WTC11 (cell line): ENCODE measurements around the gene GPLD1.

Experiments used
- AFF4 ChIP-seq: sonication (generic); formaldehyde crosslinking; IDR thresholded peaks from 2 replicates; pipeline ENCODE4 v1.8.1; 2023; ENCODE audit warnings: mild to moderate bottlenecking, missing genetic modification reagents, borderline replicate concordance
- ATF3 ChIP-seq: sonication (generic); formaldehyde crosslinking; conservative IDR thresholded peaks from 2 replicates; pipeline ENCODE4 v1.8.1; 2022; ENCODE audit warnings: mild to moderate bottlenecking, missing genetic modification reagents
- CREB1 ChIP-seq: sonication (generic); formaldehyde crosslinking; IDR thresholded peaks from 2 replicates; pipeline ENCODE4 v1.8.0; 2023; ENCODE audit warnings: mild to moderate bottlenecking, missing genetic modification reagents
- CTCF ChIP-seq: fragments of 200-600 bp; IDR thresholded peaks from 2 replicates; pipeline ENCODE4 v1.8.0; 2022; ENCODE audit warnings: antibody characterized with exemption
- JUN ChIP-seq: sonication (generic); formaldehyde crosslinking; IDR thresholded peaks from 2 replicates; pipeline ENCODE4 v1.8.0; 2023; ENCODE audit warnings: mild to moderate bottlenecking, missing genetic modification reagents
- SP1 ChIP-seq: sonication (generic); formaldehyde crosslinking; conservative IDR thresholded peaks from 2 replicates; pipeline ENCODE4 v1.8.1; 2022; ENCODE audit warnings: missing genetic modification reagents
- ZNF396 ChIP-seq: fragments of 250-450 bp; sonication (Bioruptor Pico); IDR thresholded peaks from 2 replicates; pipeline ENCODE4 v1.8.0; 2021; ENCODE audit warnings: mild to moderate bottlenecking, moderate library complexity, borderline replicate concordance
- TF ChIP-seq, protein P1 (sequence below): sonication (generic); formaldehyde crosslinking; IDR thresholded peaks from 2 replicates; pipeline ENCODE4 v1.8.0; 2022; ENCODE audit warnings: mild to moderate bottlenecking, missing genetic modification reagents

GRCh38 chr6:24444588-24444987 is 44.8 kb downstream of the GPLD1 start:
- TF ChIP-seq SP1: no peak
- no peak for TF ChIP-seq CTCF
- TF ChIP-seq, protein P1, sequence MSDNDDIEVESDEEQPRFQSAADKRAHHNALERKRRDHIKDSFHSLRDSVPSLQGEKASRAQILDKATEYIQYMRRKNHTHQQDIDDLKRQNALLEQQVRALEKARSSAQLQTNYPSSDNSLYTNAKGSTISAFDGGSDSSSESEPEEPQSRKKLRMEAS (CRISPR knock-in tag): no peak
- TF ChIP-seq ZNF396 (CRISPR knock-in tag): no peak
- no peak for TF ChIP-seq AFF4 (CRISPR knock-in tag)
- no peak for TF ChIP-seq CREB1
- TF ChIP-seq ATF3 (CRISPR knock-in tag): no peak
- no peak for TF ChIP-seq JUN (CRISPR knock-in tag)
